ENCODE results near the gene SPATC1L. TPM values are rescaled to one million over a fixed set of nuclear protein-coding genes. Genes with fewer than 3 reads are reported as not detected.

Gene SPATC1L
- total RNA-seq, 1 experiment from 2014 or later, result 36.0 TPM

DNA sequence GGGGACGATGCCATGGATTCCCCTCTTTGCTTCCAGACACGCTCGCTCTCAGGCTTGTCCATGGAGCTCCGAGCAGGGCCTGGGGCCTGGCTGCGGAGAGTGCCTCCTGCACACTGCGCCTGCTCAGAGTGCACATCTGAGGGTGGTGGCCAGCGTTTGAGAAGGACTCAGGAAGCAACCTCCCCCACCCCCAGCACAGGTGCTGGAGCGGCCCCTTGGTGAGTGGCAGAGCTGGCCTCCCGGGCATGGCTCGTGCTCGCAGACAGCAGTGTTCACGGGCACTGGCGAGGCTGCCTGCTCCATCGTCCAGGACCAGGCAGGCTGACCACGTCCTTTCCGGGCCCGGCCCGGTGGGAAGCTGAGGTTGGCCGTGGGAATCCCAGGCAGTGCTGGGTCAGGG lies 2.8 kb downstream of the SPATC1L start:
- H2BK5ac ChIP-seq (ENCODE audit: insufficient read length, low read length), result no peak overlapping the region
- H2BK12ac ChIP-seq (ENCODE audit: insufficient read length, low read depth, low read length), result no peak overlapping the region
- H3K79me1 ChIP-seq (ENCODE audit: insufficient read depth, low read depth, low read length, poor library complexity, severe bottlenecking), result no peaks in the 10 kb centered on the region
- peak; percentile 27 for DNase-seq
- H2AK5ac ChIP-seq (ENCODE audit: insufficient read length, low read length), result no peak overlapping the region
- Mint-ChIP-seq H3K4me1 (peaks cover 15 to 19% of the 10 kb centered on the region in 2 experiments), H3K27me3 (ENCODE audit: low read depth) (no peaks in the 10 kb centered on the region), H3K9me3 (peaks cover 8 to 9% of the 10 kb centered on the region in 2 experiments; a peak in 4 of 5 replicates), H3K27ac (peak overlapping the region in 1 of 3 experiments; percentile 86; a peak in 1 of 7 replicates), H3K36me3 (ENCODE audit: insufficient read depth in 1 of 3, low read depth in 3 of 3) (peaks cover 9 to 16% (median 15%) of the 10 kb centered on the region in 3 experiments; a peak in 6 of 7 replicates), H3K4me3 (no peak overlapping the region)
- no CpG with 5 or more reads among the region's 19 CpGs for WGBS (ENCODE audit: extremely low coverage, insufficient read length, low lambda C conversion rate)
- H3K23me2 ChIP-seq (ENCODE audit: insufficient read length, low read depth, low read length, poor library complexity, severe bottlenecking), result peaks cover 7% of the 10 kb centered on the region
- no peak overlapping the region for H3K27ac ChIP-seq (ENCODE audit: insufficient read length, low read depth, low read length)
- H3K9me3 ChIP-seq (ENCODE audit: control insufficient read depth, low read depth, low read length), result no peaks in the 10 kb centered on the region
- no peak overlapping the region for H2BK120ac ChIP-seq (ENCODE audit: low read depth, low read length, poor library complexity, severe bottlenecking)
- H3K4me1 ChIP-seq (ENCODE audit: insufficient read depth, low read length), result no peaks in the 10 kb centered on the region; the same call in 1 of the 2 replicates
- H4K91ac ChIP-seq (ENCODE audit: insufficient read length, low read depth, low read length), result no peak overlapping the region
- no peaks in the 10 kb centered on the region for H4K20me1 ChIP-seq (ENCODE audit: control insufficient read depth, insufficient read depth, insufficient read length)
- no peak overlapping the region for H3K23ac ChIP-seq (ENCODE audit: insufficient read length, low read depth, low read length)
- no peak overlapping the region for H3K4me2 ChIP-seq (ENCODE audit: insufficient read depth, insufficient read length, low read length)
- H3K56ac ChIP-seq (ENCODE audit: insufficient read length, low read depth, low read length), result no peak overlapping the region
- no peak overlapping the region for H2BK20ac ChIP-seq (ENCODE audit: low read depth, low read length, poor library complexity, severe bottlenecking)
- H3K14ac ChIP-seq (ENCODE audit: insufficient read depth, low read length), result no peak overlapping the region
- H3K4ac ChIP-seq (ENCODE audit: low read depth, low read length), result no peak overlapping the region
- TF ChIP-seq, protein P1, sequence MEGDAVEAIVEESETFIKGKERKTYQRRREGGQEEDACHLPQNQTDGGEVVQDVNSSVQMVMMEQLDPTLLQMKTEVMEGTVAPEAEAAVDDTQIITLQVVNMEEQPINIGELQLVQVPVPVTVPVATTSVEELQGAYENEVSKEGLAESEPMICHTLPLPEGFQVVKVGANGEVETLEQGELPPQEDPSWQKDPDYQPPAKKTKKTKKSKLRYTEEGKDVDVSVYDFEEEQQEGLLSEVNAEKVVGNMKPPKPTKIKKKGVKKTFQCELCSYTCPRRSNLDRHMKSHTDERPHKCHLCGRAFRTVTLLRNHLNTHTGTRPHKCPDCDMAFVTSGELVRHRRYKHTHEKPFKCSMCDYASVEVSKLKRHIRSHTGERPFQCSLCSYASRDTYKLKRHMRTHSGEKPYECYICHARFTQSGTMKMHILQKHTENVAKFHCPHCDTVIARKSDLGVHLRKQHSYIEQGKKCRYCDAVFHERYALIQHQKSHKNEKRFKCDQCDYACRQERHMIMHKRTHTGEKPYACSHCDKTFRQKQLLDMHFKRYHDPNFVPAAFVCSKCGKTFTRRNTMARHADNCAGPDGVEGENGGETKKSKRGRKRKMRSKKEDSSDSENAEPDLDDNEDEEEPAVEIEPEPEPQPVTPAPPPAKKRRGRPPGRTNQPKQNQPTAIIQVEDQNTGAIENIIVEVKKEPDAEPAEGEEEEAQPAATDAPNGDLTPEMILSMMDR (conservative IDR thresholded peaks at IDR 0.05), result no peak
- no peaks in the 10 kb centered on the region; the same call in 1 of the 2 replicates for H3K79me2 ChIP-seq (ENCODE audit: insufficient read depth, low read length)
- H3K27me3 ChIP-seq (ENCODE audit: insufficient read depth, low read length), result no peaks in the 10 kb centered on the region
- H3T11ph ChIP-seq (ENCODE audit: low read length), result no peak overlapping the region
- H3K18ac ChIP-seq (ENCODE audit: insufficient read length, low read depth, low read length), result no peak overlapping the region
- no peak overlapping the region for H4K8ac ChIP-seq (replicated peaks; ENCODE audit: insufficient read length, low read depth, low read length)
- H4K5ac ChIP-seq (ENCODE audit: insufficient read length, low read depth, low read length), result no peak overlapping the region
- no peak overlapping the region for H2BK15ac ChIP-seq (ENCODE audit: low read depth, low read length)
- no peak overlapping the region for H2AFZ ChIP-seq (ENCODE audit: low read length)
- no peak overlapping the region for H3K9ac ChIP-seq (ENCODE audit: extremely low read depth, insufficient read length, low read length)

Data from H9 (cell line).